Loucy (cell line): ENCODE results near the gene SLC1A4.

Experiments used
- H2AFZ ChIP-seq: fragments of 200-600 bp; sonication (generic); 2 replicates; pipeline ENCODE4 v1.6.0; 2016; ENCODE audit warnings: antibody characterized with exemption, mild to moderate bottlenecking, low read length, moderate library complexity
- H3F3A ChIP-seq: fragments of 200-600 bp; 2 replicates; pipeline ENCODE4 v1.6.0; 2016; ENCODE audit warnings: antibody characterized with exemption, low read depth, mild to moderate bottlenecking
- H3K27me3 ChIP-seq: fragments of 200-600 bp; sonication (generic); 2 replicates; pipeline ENCODE4 v1.6.1; 2014; ENCODE audit warnings: low read length, mild to moderate bottlenecking; ENCODE audit not compliant: insufficient read depth, poor library complexity, severe bottlenecking
- H3K36me3 ChIP-seq: fragments of 200-600 bp; sonication (generic); 2 replicates; pipeline ENCODE4 v1.6.1; 2016; ENCODE audit warnings: low read length; ENCODE audit not compliant: insufficient read depth
- H3K4me1 ChIP-seq: fragments of 200-600 bp; sonication (generic); 2 replicates; pipeline ENCODE4 v1.5.1; 2014; ENCODE audit warnings: low read length, mild to moderate bottlenecking; ENCODE audit not compliant: insufficient read depth, poor library complexity, severe bottlenecking
- H3K4me2 ChIP-seq: fragments of 200-600 bp; sonication (generic); 2 replicates; pipeline ENCODE4 v1.6.0; 2014; ENCODE audit warnings: antibody characterized with exemption, low read length, low read depth, mild to moderate bottlenecking; ENCODE audit not compliant: poor library complexity, severe bottlenecking
- H3K4me3 ChIP-seq: fragments of 200-600 bp; sonication (generic); 2 replicates; pipeline ENCODE4 v1.5.1; 2014; ENCODE audit warnings: low read length, mild to moderate bottlenecking, mixed read lengths; ENCODE audit not compliant: poor library complexity, severe bottlenecking
- H3K79me2 ChIP-seq: fragments of 200-600 bp; sonication (generic); 2 replicates; pipeline ENCODE4 v1.6.1; 2014; ENCODE audit warnings: low read length; ENCODE audit not compliant: insufficient read depth
- H3K9ac ChIP-seq: fragments of 200-600 bp; sonication (generic); 2 replicates; pipeline ENCODE4 v1.6.0; 2014; ENCODE audit warnings: mild to moderate bottlenecking, low read depth, low read length, moderate library complexity; ENCODE audit not compliant: poor library complexity, severe bottlenecking
- H3K9me2 ChIP-seq: fragments of 200-600 bp; sonication (generic); replicated peaks from 2 replicates; pipeline ENCODE4 v1.6.1; 2016; ENCODE audit warnings: low read depth, low read length, mixed read lengths
- H3K9me3 ChIP-seq: fragments of 200-600 bp; sonication (generic); 2 replicates; pipeline ENCODE4 v1.6.1; 2014; ENCODE audit warnings: mild to moderate bottlenecking, antibody characterized with exemption, low read length, low read depth; ENCODE audit not compliant: insufficient read depth
- H4K20me1 ChIP-seq: fragments of 200-600 bp; sonication (generic); 2 replicates; pipeline ENCODE4 v1.6.0; 2014; ENCODE audit warnings: antibody characterized with exemption, low read length, mild to moderate bottlenecking; ENCODE audit not compliant: insufficient read depth, poor library complexity, severe bottlenecking
- EZH2phosphoT487 ChIP-seq: fragments of 200-600 bp; IDR thresholded peaks from 2 replicates; pipeline ENCODE4 v1.6.1; 2018; ENCODE audit warnings: antibody characterized with exemption, mild to moderate bottlenecking, moderate library complexity, borderline replicate concordance
- TF ChIP-seq, protein P1 (sequence below): fragments of 200-600 bp; sonication (generic); conservative IDR thresholded peaks from 2 replicates; pipeline ENCODE4 v1.5.1; 2014; ENCODE audit warnings: mild to moderate bottlenecking, antibody characterized with exemption, low read length

SLC1A4 gene

DNA sequence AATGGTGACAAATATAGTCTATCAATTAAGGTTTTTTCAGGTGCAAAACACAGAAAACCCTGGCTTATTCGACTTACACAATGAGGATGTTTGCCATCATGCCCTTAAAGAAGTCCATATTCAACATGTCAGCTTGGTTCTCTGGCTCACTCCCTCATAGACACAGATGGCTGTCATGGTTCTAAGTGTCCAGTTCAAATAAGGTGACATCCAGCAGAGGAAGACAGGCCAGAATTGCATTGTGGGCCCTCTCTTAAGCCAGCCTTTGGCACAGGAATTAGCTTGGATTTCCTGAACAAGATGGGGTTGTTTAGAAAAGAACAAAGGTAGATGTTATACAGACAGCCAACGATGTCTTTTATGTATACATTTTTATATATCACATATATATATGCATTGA lies 18.7 kb upstream of the SLC1A4 start:
- Histone ChIP-seq H3K4me3 (no peak overlapping the region), H3K9me2 (no peaks in the 10 kb centered on the region), H3F3A (no peaks in the 10 kb centered on the region), H3K36me3 (no peaks in the 10 kb centered on the region), H3K9me3 (no peaks in the 10 kb centered on the region), H3K79me2 (no peaks in the 10 kb centered on the region), H2AFZ (no peak overlapping the region), H4K20me1 (no peaks in the 10 kb centered on the region), H3K4me2 (no peak overlapping the region), H3K27me3 (no peaks in the 10 kb centered on the region), H3K9ac (no peak overlapping the region), H3K4me1 (no peaks in the 10 kb centered on the region)
- TF ChIP-seq EZH2phosphoT487: no peak
- TF ChIP-seq, protein P1, sequence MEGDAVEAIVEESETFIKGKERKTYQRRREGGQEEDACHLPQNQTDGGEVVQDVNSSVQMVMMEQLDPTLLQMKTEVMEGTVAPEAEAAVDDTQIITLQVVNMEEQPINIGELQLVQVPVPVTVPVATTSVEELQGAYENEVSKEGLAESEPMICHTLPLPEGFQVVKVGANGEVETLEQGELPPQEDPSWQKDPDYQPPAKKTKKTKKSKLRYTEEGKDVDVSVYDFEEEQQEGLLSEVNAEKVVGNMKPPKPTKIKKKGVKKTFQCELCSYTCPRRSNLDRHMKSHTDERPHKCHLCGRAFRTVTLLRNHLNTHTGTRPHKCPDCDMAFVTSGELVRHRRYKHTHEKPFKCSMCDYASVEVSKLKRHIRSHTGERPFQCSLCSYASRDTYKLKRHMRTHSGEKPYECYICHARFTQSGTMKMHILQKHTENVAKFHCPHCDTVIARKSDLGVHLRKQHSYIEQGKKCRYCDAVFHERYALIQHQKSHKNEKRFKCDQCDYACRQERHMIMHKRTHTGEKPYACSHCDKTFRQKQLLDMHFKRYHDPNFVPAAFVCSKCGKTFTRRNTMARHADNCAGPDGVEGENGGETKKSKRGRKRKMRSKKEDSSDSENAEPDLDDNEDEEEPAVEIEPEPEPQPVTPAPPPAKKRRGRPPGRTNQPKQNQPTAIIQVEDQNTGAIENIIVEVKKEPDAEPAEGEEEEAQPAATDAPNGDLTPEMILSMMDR: no peak

DNA sequence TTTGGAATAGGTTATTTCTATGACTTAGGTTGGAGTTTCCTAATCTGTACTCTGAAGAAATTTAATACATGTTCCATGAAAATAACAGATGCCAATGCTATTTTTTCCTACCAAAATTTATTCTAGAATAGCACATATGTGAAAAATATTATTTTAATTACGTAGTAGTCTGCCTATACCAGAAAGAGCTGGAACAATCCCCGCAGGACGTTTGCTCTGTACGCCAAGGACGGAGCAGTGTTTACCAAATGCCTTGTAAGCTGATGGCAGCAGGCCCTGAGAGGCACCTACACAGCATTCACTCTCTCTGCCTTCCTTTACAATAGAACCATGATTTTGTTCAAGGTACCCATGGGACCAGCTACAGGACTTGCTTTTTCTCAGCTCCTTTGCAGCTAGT lies 16.8 kb upstream of the SLC1A4 start:
- Histone ChIP-seq H3K4me3 (no peak overlapping the region), H3K9ac (no peak overlapping the region), H4K20me1 (no peaks in the 10 kb centered on the region), H3F3A (no peaks in the 10 kb centered on the region), H3K9me3 (no peaks in the 10 kb centered on the region), H3K79me2 (no peaks in the 10 kb centered on the region), H3K9me2 (no peaks in the 10 kb centered on the region), H3K27me3 (no peaks in the 10 kb centered on the region), H3K4me2 (no peak overlapping the region), H3K36me3 (no peaks in the 10 kb centered on the region), H2AFZ (no peak overlapping the region), H3K4me1 (peaks cover 6% of the 10 kb centered on the region)
- no peak for TF ChIP-seq EZH2phosphoT487
- TF ChIP-seq, protein P1: no peak

DNA sequence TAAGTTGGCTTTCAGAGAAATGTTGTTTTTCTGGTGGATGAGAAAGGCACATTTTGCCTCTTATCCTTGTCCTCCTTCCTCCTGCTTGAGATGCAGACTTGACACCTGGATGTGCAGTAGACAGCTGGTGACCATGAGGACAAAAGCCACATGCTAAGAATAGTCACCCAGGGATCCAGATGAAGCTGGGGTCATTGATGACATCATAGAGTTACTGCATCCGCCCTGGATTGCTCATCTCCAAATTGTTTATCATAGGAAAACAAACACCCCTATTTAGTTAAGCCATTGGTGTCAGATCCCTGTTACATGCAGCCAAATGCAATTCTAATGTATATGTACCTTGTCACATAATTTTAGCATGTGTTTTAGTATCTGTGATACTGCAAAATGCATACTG lies 16.3 kb upstream of the SLC1A4 start:
- no peak for TF ChIP-seq EZH2phosphoT487
- TF ChIP-seq, protein P1: no peak
- H3K4me2 ChIP-seq: no peak overlapping the region

More for the DNA sequence above, 16.3 kb upstream of the SLC1A4 start:
- no peaks in the 10 kb centered on the region for H3F3A ChIP-seq
- no peaks in the 10 kb centered on the region for H4K20me1 ChIP-seq
- no peak overlapping the region for H2AFZ ChIP-seq
- no peaks in the 10 kb centered on the region for H3K79me2 ChIP-seq
- no peaks in the 10 kb centered on the region for H3K36me3 ChIP-seq
- peaks cover 6% of the 10 kb centered on the region for H3K4me1 ChIP-seq
- H3K9me2 ChIP-seq: no peaks in the 10 kb centered on the region
- H3K9me3 ChIP-seq: no peaks in the 10 kb centered on the region
- H3K27me3 ChIP-seq: no peaks in the 10 kb centered on the region
- H3K9ac ChIP-seq: no peak overlapping the region
- no peak overlapping the region for H3K4me3 ChIP-seq
